ENCODE measurements around the gene NOTCH4. TPM values are rescaled to one million over a fixed set of nuclear protein-coding genes. Genes with fewer than 3 reads are reported as not detected.

NOTCH4 gene
- total and polyA plus RNA-seq, 2 of the 4 experiments (the other 2 are of a cell fraction), result 0.96 to 1.3 TPM

- Histone ChIP-seq H3K4me2 (ENCODE audit: low read depth, low read length) (no peak overlapping the region), H3K18ac (ENCODE audit: low read depth, low read length) (no peak overlapping the region), H4K5ac (ENCODE audit: low read depth, low read length) (no peak overlapping the region), H3K79me1 (ENCODE audit: low read depth in 1 of 2, low read length in 2 of 2) (no peaks in the 10 kb centered on the region), H3K14ac (replicated peaks; ENCODE audit: low read depth, low read length) (no peak overlapping the region), H2AK9ac (replicated peaks; ENCODE audit: low read depth, low read length, poor library complexity) (no peak overlapping the region), H2BK120ac (ENCODE audit: low read depth, low read length) (no peak overlapping the region), H2BK20ac (ENCODE audit: low read depth, low read length) (no peak overlapping the region), H3K27me3 (ENCODE audit: control insufficient read depth, insufficient read depth, low read length) (peaks cover 34% of the 10 kb centered on the region), H3K36me3 (ENCODE audit: control insufficient read depth, insufficient read depth, low read length) (no peaks in the 10 kb centered on the region), H2BK15ac (ENCODE audit: low read depth, low read length) (no peak overlapping the region), H3K23ac (ENCODE audit: low read depth, low read length) (no peak overlapping the region), H4K91ac (ENCODE audit: insufficient read depth, low read depth, low read length) (no peak overlapping the region), H3K4me1 (ENCODE audit: control insufficient read depth, insufficient read depth, low read length) (no peaks in the 10 kb centered on the region), H3K4me3 (ENCODE audit: insufficient read depth, low read depth, low read length) (no peak overlapping the region), H3K56ac (ENCODE audit: extremely low read depth, insufficient read depth, low read length) (no peak overlapping the region), H4K8ac (ENCODE audit: low read depth in 2 of 2, low read length in 2 of 2) (no peak overlapping the region), H3K9me1 (ENCODE audit: insufficient read depth, low read length) (no peaks in the 10 kb centered on the region), H2AK5ac (ENCODE audit: low read depth, low read length) (no peak overlapping the region), H4K20me1 (ENCODE audit: insufficient read depth, low read length) (no peaks in the 10 kb centered on the region), H3K9ac (ENCODE audit: low read depth, low read length) (no peak overlapping the region), H3K9me3 (ENCODE audit: control insufficient read depth, insufficient read depth, low read length) (no peaks in the 10 kb centered on the region), H3K4ac (ENCODE audit: low read depth, low read length) (no peak overlapping the region), H2AFZ (replicated peaks; ENCODE audit: low read length, poor library complexity) (no peak overlapping the region), H2BK5ac (ENCODE audit: low read depth, low read length, poor library complexity, severe bottlenecking) (no peak overlapping the region), H3K27ac (ENCODE audit: insufficient read depth, low read length) (no peak overlapping the region)
- no TSS peak for BruUV-seq (replicated peaks)
- intact Hi-C loops (cut with micrococcal nuclease), result no loop called here
- dilution Hi-C loops (cut with HindIII; ENCODE audit: low sequenced_read_pairs, unreplicated experiment), result no loop called here
- ATAC-seq (ENCODE audit: low read depth), result no peak
- TF ChIP-seq SMC3 (IDR thresholded peaks at IDR 0.05; ENCODE audit: low read depth, low read length), result no peak
- no peak for TF ChIP-seq CEBPB (IDR thresholded peaks at IDR 0.05; ENCODE audit: low read depth, low read length)
- TF ChIP-seq, protein P1, sequence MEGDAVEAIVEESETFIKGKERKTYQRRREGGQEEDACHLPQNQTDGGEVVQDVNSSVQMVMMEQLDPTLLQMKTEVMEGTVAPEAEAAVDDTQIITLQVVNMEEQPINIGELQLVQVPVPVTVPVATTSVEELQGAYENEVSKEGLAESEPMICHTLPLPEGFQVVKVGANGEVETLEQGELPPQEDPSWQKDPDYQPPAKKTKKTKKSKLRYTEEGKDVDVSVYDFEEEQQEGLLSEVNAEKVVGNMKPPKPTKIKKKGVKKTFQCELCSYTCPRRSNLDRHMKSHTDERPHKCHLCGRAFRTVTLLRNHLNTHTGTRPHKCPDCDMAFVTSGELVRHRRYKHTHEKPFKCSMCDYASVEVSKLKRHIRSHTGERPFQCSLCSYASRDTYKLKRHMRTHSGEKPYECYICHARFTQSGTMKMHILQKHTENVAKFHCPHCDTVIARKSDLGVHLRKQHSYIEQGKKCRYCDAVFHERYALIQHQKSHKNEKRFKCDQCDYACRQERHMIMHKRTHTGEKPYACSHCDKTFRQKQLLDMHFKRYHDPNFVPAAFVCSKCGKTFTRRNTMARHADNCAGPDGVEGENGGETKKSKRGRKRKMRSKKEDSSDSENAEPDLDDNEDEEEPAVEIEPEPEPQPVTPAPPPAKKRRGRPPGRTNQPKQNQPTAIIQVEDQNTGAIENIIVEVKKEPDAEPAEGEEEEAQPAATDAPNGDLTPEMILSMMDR (conservative IDR thresholded peaks at IDR 0.05; ENCODE audit: low read depth, low read length), result no peak
- DNase-seq, result no peak
- CTCF ChIA-PET, result no interaction called here
- POLR2A ChIA-PET (ENCODE audit: unreplicated experiment), result no interaction called here
- in situ Hi-C loops (cut with MboI; ENCODE audit: low sequenced_read_pairs), result no loop called here
- no CpG with 5 or more reads among the region's 4 CpGs for WGBS, 2 experiments (ENCODE audit: extremely low coverage in 2 of 2, insufficient read length in 1 of 2)
Measured at GRCh38 chr6:32215617-32216016, 8.2 kb downstream of the NOTCH4 start.
